Urothelium cell line (cell line): Measurements from ENCODE around the gene MYO3B.
A peak's percentile ranks its signal among the peaks of the same experiment; 100 is the strongest.

Experiments used
- DNase-seq: peaks from one replicate; pipeline ENCODE4 v3.0.0; 2011; ENCODE audit warnings: low spot score, mixed read lengths
- FAIRE-seq: peaks from 2 replicates; lab custom pipeline; 2011; peaks lifted over from hg19 to GRCh38; lab: Jason Lieb, UNC

Gene MYO3B

DNA sequence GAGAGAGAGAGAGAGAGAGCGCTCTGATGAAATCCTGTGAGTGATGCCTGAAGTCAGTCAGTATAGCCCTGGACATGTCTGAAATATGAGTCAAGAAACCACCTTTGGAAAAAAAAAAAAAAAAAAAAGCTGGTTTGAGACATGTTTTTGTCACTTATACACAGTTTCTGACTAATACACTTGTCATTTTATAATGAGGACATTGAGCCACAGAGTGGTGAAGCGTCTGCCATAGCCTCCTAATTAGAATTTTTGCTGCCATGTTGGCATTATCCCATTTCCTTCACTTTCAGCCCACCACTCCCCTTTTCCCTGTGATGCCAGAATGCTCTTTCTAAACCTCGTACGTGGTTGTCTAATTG lies 15.7 kb upstream of the MYO3B start:
- FAIRE-seq (no peak), DNase-seq (peak; percentile 53)

DNA sequence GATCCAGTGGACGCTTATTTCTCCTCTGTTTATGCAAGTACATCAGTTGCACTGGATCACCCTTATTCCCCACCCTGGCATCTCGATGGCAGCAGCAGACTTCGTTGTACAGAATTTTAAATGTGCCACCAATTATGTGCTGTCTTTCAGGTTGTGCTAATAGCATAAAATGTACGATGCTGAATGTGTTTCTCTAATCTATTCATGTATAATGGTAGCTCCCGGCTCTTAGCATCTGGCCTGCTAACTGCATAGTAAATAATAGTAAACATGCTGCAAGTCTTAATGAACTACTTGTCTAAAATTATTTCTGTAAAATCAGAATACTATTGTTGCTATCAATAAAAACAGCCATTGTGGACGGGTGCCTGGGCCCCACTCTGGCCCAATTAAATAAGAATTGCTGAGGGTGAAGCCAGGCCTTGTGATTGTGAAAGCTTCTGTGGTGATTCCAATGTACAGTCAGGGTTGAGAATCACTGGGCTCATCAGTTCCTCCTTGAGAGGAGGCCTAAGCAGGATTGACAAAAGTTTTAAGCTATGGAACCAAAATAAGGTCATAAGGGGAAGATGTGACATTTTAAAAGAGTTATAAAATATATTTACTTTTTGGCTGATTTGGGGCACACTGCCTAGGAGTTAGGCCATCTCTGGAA lies 14.4 kb upstream of the MYO3B start:
- FAIRE-seq = no peak
- DNase-seq = no peak

DNA sequence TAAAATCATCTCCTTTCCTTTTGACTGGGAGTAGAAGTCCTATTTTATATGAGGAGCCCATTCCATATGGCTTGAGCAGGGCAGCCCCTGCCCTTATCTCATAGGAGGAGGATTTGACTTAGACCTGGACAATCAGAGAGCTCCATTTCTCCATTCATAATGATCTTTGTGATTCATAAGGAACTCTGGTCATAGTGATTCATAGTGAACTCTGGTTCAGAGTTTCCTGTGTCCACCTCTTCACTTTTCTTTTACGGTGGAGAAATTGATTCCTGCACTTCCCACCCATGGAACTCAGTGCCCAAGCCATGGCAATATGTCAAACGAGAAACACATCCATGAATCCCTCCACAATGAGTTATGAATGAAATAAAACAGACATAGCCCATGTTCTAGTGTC lies 12.8 kb upstream of the MYO3B start:
- no peak for FAIRE-seq
- DNase-seq = no peak

DNA sequence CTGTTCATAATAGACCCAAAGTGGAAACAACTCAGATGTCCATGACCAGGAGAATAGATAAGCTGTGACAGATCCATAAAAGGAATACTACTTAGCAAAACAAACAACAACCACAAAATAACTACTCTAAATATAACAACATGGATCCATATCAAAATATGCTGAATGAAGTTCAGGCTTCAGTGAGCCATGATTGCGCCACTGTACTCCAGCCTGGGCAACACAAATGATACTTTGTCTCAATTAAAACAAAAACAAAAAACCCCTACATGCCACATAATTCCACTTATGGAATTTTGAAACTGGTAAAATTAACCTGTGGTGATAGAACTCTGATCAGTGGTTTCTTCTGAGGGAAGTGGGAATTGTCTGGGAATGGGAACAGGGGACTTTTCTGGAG lies 11.2 kb upstream of the MYO3B start:
- DNase-seq (no peak), FAIRE-seq (no peak)

DNA sequence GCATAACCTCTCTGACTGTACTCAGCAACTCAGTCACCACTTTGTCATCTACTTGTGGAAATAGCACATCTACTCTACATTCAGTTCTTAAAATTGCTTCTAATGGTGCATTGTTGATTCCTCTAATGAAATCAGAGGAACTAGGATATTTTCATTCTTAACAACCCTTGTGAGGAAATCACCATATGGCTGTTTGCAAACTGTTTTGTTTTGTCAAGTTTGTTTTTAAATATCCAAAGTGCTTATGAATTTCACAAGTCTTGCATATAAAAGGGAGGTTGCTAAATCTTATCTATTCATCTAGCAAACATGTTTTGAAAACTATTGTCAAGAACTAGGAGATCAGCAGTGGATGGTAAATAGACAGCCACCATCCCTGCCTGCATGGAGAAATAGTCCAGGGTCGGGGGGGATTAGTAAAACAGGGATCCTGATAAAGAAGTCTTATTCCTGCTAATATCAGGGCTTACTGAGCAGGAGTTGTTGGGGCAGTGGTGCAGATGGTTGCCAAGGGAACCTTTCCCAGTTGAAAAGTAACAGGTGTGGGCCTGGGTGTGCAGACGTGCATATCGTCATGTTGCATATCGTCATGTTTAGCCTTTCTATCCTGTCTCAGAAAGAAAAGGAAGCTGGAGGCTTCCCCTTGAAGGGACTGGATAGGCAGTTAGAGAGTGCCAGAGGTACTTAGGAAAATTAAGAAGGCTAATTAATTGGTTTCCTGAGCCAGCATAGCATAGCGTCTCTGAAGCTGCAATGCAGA lies 7.5 kb upstream of the MYO3B start:
- DNase-seq (no peak), FAIRE-seq (no peak)

DNA sequence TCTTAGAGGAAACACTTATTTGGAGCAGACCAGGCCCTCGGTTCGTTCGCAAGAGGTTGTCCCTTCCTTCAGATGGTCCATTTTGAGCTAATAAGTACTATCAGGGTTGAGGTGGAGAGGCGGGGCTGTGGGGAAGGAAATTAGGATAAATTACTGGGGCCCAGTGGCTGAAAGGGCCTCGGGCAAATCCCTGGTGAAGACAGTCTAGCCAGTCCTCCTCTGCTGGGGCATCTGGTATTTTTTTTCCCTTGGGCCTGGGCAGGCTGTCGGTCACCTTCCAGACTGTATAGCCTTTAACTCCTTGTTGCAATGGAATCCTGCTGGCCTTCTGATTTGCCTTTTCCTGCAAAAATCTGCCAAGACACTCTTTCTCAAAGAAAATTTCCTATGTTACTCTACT lies 1.7 kb upstream of the MYO3B start:
- DNase-seq (no peak), FAIRE-seq (no peak)

DNA sequence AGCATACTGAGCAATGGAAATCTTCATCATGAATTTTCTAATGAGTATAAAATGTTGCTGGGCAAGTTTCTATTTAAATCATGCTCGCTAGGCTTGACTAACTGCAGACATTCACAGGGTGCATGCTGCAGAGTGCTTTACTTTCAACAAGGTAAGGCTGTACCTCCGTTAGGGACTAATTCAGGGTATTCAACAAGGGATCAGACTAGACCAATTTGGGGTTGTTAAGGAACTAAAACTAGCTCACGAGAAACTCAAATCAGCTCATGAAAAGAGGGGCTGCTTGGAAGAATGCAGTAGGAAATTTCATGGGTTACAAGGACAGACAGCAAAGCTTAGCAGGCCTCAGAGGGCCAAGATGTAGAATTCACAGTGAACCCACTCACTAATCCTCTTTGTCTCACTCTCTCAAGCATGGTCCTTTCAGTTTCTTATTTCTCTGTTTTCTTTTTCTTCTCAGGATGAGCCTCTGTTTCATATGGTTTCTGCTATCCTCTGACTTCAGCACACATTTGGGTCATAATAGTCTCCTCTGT lies 2.2 kb downstream of the MYO3B start:
- no peak for DNase-seq
- FAIRE-seq = no peak

DNA sequence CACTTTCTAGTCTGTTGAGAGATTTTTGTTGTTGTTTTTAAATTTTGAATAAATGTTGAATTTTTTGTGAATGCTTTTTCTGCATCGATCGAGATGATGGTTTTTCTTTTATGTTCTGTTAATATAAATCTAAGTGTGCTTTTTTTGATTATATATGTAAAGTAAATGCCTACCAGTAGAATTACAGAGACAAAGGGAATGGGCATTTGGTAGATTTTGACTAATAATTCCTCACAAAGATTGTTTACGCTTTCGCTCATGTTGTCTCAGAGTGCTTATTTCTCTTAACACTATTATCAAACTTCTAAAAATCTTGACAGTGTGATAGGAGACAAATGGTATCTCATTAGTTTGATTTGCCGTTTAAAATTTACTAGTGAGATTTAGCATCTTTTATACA lies 3.7 kb downstream of the MYO3B start:
- FAIRE-seq = no peak

DNA sequence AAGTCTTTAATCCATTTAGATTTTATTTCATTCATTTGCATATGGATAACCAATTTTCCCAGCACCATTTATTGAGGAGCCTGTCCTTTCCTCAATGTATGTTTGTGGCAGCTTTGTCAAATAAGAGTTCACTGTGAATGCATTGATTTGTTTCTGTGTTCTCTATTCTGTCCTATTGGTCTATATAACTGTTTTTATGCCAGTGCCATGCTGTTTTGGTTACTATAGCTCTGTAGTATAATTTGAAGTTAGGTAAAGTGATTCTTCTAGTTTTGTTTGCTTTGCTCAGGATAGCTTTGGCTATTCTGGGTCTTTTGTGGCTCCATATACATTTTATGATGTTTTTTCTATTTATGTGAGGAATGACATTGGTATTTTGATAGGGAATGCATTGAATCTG lies 7.4 kb downstream of the MYO3B start:
- no peak for DNase-seq
- FAIRE-seq = no peak

More for the DNA sequence above, 3.7 kb downstream of the MYO3B start:
- DNase-seq = no peak

DNA sequence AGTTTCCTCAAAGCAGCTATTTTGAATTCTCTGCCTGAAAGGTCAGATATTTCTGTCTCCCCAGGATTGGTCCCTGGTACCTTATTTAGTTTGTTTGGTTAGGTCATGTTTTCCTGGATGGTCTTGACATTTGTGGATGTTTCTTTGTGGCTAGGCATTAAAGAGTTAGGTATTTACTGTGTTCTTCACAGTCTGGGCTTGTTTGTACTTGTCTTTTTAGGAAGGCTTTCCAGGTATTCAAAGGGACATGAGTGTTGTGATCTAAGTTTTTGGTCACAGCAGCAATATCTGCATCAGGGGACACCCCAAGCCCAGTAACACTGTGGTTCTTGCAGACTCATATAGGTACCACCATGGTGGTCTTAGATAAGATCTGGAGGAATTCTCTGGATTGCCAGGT lies 11.8 kb downstream of the MYO3B start:
- no peak for FAIRE-seq
- DNase-seq = no peak

DNA sequence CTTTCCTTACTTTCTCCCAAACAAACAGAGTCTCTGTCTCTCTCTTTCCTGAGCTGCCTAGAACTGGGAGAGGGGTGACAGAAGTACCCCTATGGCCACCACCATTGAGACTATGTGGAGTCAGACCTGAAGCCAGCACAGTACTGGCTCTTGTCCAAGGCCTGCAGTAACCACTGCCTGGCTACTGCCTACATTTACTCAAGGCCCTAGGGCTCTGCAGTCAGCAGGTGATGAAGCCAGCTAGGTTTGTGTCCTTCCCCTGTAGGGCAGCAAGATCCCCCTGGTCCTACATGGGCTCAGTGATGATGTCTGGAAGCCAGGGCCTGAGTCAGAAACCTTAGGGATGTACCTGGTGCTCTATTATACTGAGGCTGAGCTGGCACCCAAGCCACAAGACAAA lies 12.2 kb downstream of the MYO3B start:
- no peak for FAIRE-seq

DNA sequence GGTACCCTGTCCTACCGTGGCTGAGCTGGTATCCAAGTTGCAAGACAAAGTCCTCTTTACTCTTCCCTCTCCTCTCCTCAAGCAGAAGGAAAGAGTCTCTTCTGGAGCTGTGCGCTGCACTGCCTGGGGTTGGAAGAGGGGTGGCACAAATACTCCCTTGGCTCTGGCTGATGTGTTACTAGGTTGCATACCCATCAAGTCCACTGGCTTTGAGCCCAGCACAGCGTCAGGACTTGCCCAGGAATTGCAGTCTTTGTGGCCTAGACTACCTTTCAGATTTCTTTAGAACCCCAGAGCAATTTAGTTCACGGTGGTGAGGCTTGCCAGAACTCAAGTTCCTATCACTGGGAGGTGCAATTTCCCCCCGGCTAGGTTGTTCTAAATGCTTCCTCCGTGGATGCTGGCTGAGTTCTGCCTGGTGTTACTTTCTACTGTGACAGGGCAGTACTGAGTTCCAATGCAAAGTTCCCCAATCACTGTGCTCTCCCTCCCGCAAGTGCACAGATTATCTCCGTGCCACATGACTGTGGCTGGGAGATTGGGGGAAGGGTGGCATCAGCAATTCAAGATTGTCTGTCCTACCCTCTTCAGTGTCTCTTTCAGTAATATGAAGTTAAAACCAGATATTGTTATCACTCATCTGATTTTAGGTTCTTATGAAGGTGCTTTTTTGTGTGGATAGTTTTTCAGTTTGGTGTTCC lies 13.4 kb downstream of the MYO3B start:
- FAIRE-seq (no peak), DNase-seq (no peak)

More for the DNA sequence above, 12.2 kb downstream of the MYO3B start:
- no peak for DNase-seq

DNA sequence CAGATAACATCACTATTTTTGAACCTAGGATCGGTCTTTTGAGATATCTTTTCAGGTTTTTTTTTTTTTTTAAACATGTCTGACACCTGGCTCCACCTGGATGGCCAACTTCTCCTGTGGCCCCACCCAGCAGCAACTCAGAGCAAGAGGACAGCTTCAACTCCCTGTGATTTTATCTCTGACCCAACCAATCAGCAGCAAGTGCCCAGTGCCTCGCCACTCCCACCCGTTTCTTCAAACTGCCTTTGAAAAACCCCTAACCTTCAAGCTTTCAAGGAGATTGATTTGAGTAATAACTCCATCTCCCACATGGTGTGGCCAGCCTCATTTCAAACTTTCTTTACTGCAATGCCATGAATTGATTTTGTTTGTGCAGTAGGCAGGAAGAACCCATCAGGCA lies 19.0 kb downstream of the MYO3B start:
- FAIRE-seq = no peak
- DNase-seq = no peak

DNA sequence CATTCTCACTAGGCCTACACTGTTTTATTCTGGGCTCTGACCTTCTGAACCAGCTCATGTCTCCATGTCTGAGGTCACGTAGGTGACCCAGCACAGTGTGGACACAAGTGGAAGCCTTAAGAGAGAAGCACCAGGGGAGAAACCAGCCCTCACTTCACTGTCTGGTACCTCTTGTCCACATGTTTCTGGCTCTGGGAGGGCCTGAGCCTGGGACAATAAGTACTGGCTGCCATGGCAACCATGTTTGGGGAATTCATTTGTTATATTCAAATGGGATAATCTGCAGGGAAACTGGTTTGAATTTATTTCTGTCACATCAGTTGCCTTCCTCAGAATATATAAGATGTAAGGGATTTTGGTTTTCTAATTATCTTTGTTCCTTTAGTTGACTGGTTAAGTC lies 23.3 kb downstream of the MYO3B start:
- DNase-seq (no peak), FAIRE-seq (no peak)

DNA sequence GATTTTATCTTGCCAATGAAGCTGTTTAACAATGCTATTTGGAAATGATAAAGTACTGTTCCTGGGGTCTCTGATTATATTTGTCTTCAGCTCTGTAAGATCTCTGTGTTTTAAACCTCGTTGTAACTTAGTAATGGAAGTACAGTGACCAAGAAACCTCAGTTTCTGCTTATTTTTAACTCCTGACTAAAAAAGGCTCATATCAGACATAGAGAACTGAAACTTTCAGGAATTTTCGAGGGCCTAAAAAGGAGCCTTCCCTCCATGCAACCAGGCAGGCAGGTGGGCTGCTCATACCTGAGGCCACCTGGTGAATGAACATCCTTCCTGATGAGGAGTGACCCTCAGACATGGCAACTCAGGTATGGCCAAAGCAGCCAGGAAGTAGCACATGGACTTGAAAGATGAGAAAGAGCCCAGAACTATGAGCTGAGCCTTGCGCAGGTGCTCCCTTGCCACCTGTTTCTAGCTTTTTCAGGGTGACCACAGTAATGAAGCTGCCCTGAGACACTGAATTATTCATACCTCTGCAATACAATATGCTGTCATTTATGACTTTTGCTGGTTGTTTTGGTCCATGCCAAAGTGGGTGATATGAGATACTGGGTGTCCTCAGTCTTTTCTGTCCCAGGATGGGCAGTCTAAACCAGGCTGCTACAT lies 23.9 kb downstream of the MYO3B start:
- FAIRE-seq = no peak

DNA sequence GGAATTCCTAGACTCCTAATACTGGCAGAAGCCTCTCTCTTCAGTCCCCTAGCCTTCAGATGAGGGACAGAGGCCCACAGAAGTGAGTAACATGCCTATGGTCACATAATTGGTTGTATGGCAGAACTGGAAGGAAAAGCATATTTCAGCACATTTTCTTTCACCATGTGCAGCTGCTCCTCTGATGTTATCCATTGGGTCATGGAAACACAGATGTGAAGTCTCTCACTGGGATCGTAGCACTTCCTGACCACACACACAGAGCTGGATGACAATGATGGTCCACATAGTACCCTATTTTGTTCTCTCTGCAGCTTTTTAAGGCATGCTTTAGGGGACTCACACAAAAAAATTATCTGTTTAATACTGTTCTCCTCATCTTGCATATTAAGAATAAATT lies 24.5 kb downstream of the MYO3B start:
- DNase-seq (no peak), FAIRE-seq (no peak)

More for the DNA sequence above, 23.9 kb downstream of the MYO3B start:
- no peak for DNase-seq

DNA sequence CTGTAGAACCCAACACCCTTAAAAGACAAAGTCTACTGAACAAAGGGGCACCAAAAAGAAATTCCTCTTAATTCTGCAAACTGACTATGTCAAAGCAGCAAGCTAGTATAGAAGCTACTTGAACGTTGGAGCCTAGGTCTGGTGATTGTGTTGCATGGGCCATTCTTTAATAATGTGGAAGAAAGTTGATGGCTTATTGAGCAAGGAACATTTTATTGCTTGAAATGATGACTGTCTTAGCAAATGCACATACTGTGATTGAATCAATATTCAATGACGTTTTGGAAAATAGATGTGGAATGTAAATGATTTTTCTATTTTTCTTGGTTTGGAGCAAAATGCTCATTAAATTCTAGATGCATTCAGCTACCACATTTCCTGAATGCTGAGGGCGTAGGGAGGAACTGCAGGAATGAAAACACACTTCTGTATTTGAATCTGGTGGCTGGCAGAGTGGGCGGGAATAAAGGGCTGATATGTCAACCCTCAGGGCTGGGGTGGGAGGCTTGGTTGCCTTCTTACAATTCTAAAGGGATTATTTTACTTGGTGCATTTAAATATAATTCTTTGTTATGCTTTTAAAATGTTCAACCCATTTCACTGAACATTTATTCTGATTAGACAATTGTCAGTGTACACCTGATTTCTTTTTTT lies 26.5 kb downstream of the MYO3B start:
- DNase-seq = no peak
- FAIRE-seq = no peak

DNA sequence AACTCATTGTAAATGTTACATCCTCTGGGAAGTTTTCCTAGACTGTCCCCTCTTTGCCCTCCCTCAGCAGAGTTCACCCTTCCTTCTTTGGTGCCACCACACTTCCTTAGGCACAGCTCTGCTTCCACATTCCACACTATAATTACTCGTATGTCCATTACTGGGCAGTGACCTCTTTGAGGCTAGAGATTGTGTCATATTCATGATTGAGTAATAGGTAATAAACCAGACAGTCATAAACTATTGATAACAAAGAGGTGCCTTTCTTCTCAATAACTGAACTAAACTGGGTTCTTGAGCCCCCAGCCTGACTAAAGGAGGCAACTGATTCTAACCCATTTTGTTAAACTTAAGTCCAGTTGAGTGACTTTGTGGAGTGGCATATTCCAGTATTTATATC lies 28.3 kb downstream of the MYO3B start:
- peak; percentile 20 for FAIRE-seq
- no peak for DNase-seq

DNA sequence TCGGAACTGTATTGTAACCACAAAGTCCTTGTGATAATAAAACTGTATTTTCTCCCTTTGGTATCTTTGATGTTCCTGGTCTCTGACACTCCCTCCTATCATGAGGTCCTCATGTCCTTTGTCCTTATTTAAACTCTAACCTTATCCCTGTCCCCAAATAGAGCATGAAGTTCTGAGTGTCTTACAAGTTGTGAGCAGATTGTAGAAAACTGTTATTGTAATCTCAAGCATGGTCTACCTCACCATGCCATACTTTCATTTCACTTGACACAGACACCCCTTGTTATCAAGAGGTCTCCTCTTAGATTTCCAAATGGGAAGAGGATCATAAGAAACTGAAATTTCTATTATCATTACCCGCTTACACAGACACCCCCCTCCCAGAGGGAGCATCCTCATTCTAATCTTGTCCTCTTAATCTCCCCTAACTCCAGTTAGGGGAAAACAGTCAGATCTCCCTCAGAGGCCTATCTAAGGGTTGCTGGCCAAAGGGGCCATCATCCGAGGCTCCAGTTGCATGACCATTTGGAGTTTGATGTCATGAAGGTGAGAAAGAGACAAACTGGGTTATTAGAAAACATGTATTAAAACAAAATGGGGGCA lies 29.0 kb downstream of the MYO3B start:
- no peak for FAIRE-seq
- DNase-seq = no peak

DNA sequence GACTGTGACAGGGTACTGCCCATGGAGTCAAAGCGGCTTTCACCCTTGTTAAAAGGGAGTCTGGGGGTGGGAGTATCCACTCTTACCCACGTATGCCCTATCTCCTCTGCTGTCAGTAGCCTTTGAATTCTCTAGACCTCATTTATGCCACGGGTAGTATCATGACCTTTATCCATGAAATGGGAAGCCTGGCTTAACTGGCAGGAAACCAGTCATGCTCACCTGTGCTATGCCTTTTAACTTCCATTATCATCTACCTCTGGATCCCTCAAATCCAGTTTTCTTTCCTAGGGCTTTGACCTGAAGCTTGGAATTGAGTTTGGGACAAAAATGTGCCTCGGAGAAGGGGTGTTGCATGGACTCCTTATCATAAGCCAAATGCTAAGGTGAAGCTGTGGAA lies 30.0 kb downstream of the MYO3B start:
- DNase-seq (no peak), FAIRE-seq (no peak)
